Activated T-cell treated with anti-CD3 and anti-CD28 coated beads, Interleukin-2, amount 50 U/mL, for 72 hours (primary cell): Measurements from ENCODE around the gene RAB3IL1. TPM values are rescaled to one million over a fixed set of nuclear protein-coding genes. Genes with fewer than 3 reads are reported as not detected.
"Not testable (repeated sequence)": the region's sequence is repeated elsewhere in the genome, so short reads cannot be mapped to it uniquely, and the experiment has no call there.

ENCODE experiments used
- ATAC-seq, 2 donors: fragments of 150-1000 bp; cut with Tn5 transposase; replicated peaks in 1 of 2; 2 replicates each; pipeline ENCODE4 v1.10.0; 2021; ENCODE audit warnings: moderate library complexity in 2 of 2, mild to moderate bottlenecking in 1 of 2
- DNase-seq, 2 donors: peaks; one replicate each; pipeline ENCODE4 v3.0.0; 2021 to 2022; ENCODE audit warnings: mixed read lengths in 1 of 2
- H3K27ac Mint-ChIP-seq: one replicate; pipeline ENCODE4 v1.8.0; 2022; ENCODE audit warnings: mild to moderate bottlenecking, moderate library complexity, mixed read lengths
- H3K27me3 Mint-ChIP-seq: one replicate; pipeline ENCODE4 v1.8.0; 2022; ENCODE audit warnings: low read depth, mixed read lengths
- H3K36me3 Mint-ChIP-seq, 2 donors: one replicate each; pipeline ENCODE4 v1.8.0; 2022; ENCODE audit warnings: mixed read lengths in 2 of 2, mild to moderate bottlenecking in 1 of 2; ENCODE audit not compliant: insufficient read depth in 2 of 2
- H3K4me1 Mint-ChIP-seq: one replicate; pipeline ENCODE4 v1.8.0; 2022; ENCODE audit warnings: low read depth, mixed read lengths
- H3K4me3 Mint-ChIP-seq, 2 donors: one replicate each; pipeline ENCODE4 v1.8.0; 2022; ENCODE audit warnings: mild to moderate bottlenecking in 2 of 2, mixed read lengths in 2 of 2, moderate library complexity in 2 of 2
- H3K9me3 Mint-ChIP-seq, 2 donors: one replicate each; pipeline ENCODE4 v1.8.0; 2022; ENCODE audit warnings: mixed read lengths in 2 of 2
- total RNA-seq, 2 donors: library from RNA; stranded (reverse); gene quantifications; one replicate each; pipeline ENCODE4 v1.2.3, GENCODE V29; 2022

Gene RAB3IL1, protein sequence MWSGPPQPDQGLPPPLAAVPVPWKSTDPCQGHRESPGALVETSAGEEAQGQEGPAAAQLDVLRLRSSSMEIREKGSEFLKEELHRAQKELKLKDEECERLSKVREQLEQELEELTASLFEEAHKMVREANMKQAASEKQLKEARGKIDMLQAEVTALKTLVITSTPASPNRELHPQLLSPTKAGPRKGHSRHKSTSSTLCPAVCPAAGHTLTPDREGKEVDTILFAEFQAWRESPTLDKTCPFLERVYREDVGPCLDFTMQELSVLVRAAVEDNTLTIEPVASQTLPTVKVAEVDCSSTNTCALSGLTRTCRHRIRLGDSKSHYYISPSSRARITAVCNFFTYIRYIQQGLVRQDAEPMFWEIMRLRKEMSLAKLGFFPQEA
- under 1 TPM; 0.34 to 0.49 TPM for total RNA-seq

GRCh38 chr11:61917334-61918109 is at the start of gene RAB3IL1:
RAB3IL1 (minus strand) TSS chr11:61917566; CDS start chr11:61917367, 199 bp downstream.
- Mint-ChIP-seq H3K4me3 (peak within 1 kb of the TSS; percentile 74 to 84), H3K36me3 (peaks cover 1 to 4% of the 10 kb centered on the region in 2 donors), H3K4me1 (peaks cover 9% of the 10 kb centered on the region), H3K27me3 (peaks cover 52% of the 10 kb centered on the region), H3K9me3 (no peaks in the 10 kb centered on the region), H3K27ac (no peak within 1 kb of the TSS)
- ATAC-seq (peak; percentile 59 to 77), DNase-seq (peak; percentile 16 to 22)

DNA sequence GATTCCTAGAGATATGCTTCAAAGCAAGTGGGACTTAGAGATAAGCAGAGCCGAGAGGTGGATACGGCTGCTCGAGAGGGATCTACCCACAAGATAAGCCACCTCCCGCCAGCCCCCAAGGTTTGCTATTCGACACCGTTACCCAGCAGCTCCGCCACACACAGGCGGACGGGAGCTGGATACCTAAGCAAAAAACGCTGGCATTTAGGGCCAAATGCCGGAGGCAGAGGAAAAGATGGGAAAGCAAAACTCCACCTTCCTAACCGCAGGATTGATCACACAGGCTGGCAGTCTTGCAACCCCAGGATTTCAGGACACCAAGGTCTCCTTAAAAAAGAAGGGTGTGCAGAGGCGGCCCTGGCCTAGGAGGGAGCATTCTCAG is 49.4 kb upstream of the RAB3IL1 start:
- Mint-ChIP-seq H3K9me3 (peaks cover 0 to 2% of the 10 kb centered on the region in 2 donors), H3K27ac (peak overlapping the region; percentile 94), H3K4me1 (peaks cover 66% of the 10 kb centered on the region), H3K36me3 (peaks cover 21 to 29% of the 10 kb centered on the region in 2 donors), H3K4me3 (peak overlapping the region; percentile 84 to 98), H3K27me3 (no peaks in the 10 kb centered on the region)
- DNase-seq (peak in 1 of 2 donors; percentile 35), ATAC-seq (no peak)

GRCh38 chr11:61964666-61965271 is 47.4 kb upstream of the RAB3IL1 start:
- peak overlapping the region; percentile 74 for H3K27ac Mint-ChIP-seq
- H3K4me3 Mint-ChIP-seq, result peak overlapping the region; percentile 84 to 98
- H3K4me1 Mint-ChIP-seq, result peaks cover 46% of the 10 kb centered on the region
- H3K36me3 Mint-ChIP-seq, result peaks cover 21 to 29% of the 10 kb centered on the region in 2 donors
- not testable (repeated sequence) for ATAC-seq, H3K27me3 Mint-ChIP-seq, DNase-seq, H3K9me3 Mint-ChIP-seq

DNA sequence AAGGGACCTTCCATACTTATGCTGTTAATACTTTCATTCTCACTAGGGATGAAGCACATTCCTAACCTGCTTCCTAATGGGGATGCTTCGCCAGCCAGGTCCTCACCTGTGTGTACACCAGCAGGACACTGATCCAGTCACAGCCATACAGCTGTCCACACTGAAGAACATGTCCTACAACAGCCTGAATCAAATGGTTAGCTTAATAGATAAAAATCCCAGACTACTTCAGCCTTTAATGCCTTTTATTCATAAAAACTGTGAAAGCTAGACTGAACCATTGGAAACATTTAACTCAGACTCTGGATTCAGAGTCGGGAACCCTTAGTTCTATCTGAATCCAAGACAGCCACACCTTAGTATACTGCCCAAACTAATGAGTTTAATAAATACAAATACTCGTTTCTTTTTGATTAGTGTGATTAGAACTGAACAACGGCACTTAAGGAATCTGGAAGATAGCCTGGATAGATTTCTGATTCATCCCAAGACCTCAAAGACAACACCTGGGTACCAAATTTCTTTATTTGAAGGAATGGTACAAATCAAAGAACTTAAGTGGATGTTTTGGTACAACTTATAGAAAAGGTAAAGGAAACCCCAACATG is 46.8 kb upstream of the RAB3IL1 start:
- Mint-ChIP-seq H3K27me3 (no peaks in the 10 kb centered on the region), H3K9me3 (no peaks in the 10 kb centered on the region), H3K27ac (peak overlapping the region; percentile 43), H3K36me3 (peaks cover 21 to 29% of the 10 kb centered on the region in 2 donors), H3K4me3 (peak overlapping the region; percentile 43 to 98), H3K4me1 (peaks cover 44% of the 10 kb centered on the region)
- ATAC-seq, result no peak
- DNase-seq, result no peak

- DNase-seq (no peak), ATAC-seq (peak in 1 of 2 donors; percentile 6)
- H3K4me3 Mint-ChIP-seq, result peak overlapping the region; percentile 54 to 98
- no peaks in the 10 kb centered on the region for H3K9me3 Mint-ChIP-seq
- peak overlapping the region; percentile 52 for H3K27ac Mint-ChIP-seq
- no peaks in the 10 kb centered on the region for H3K27me3 Mint-ChIP-seq
- peaks cover 44% of the 10 kb centered on the region for H3K4me1 Mint-ChIP-seq
- H3K36me3 Mint-ChIP-seq, result peaks cover 21 to 26% of the 10 kb centered on the region in 2 donors
Measured at GRCh38 chr11:61963282-61964057, 46.1 kb upstream of the RAB3IL1 start.

DNA sequence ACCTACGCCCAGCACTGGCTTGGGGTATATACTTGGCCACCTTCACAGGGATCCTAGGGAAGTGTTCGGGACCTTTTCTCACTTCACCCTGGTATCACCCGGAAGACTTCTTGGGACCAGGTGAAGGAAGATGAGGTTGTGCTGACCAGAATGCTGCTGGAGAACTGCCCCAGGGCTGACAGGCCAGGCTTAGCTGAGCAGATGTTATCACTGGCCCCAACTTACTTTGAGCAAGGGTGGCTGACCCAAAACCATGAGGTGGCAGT is 45.6 kb upstream of the RAB3IL1 start:
- Mint-ChIP-seq H3K4me3 (no peak overlapping the region), H3K9me3 (no peaks in the 10 kb centered on the region), H3K27me3 (no peaks in the 10 kb centered on the region), H3K27ac (no peak overlapping the region), H3K36me3 (peaks cover 21 to 26% of the 10 kb centered on the region in 2 donors), H3K4me1 (peaks cover 40% of the 10 kb centered on the region)
- DNase-seq, result no peak
- ATAC-seq, result no peak

DNA sequence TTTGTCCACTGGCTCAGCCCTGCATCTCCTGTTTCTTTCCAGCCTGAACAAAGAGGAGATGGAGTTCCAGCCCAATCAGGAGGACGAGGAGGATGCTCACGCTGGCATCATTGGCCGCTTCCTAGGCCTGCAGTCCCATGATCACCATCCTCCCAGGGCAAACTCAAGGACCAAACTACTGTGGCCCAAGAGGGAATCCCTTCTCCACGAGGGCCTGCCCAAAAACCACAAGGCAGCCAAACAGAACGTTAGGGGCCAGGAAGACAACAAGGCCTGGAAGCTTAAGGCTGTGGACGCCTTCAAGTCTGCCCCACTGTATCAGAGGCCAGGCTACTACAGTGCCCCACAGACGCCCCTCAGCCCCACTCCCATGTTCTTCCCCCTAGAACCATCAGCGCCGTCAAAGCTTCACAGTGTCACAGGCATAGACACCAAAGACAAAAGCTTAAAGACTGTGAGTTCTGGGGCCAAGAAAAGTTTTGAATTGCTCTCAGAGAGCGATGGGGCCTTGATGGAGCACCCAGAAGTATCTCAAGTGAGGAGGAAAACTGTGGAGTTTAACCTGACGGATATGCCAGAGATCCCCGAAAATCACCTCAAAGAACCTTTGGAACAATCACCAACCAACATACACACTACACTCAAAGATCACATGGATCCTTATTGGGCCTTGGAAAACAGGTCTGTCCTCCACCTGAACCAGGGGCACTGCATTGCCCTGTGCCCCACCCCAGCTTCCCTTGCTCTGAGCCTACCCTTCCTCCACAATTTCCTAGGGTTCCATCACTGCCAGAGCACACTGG is 45.0 kb upstream of the RAB3IL1 start:
- no peak overlapping the region for H3K27ac Mint-ChIP-seq
- ATAC-seq, result peak in 1 of 2 donors; percentile 13
- no peak for DNase-seq

DNA sequence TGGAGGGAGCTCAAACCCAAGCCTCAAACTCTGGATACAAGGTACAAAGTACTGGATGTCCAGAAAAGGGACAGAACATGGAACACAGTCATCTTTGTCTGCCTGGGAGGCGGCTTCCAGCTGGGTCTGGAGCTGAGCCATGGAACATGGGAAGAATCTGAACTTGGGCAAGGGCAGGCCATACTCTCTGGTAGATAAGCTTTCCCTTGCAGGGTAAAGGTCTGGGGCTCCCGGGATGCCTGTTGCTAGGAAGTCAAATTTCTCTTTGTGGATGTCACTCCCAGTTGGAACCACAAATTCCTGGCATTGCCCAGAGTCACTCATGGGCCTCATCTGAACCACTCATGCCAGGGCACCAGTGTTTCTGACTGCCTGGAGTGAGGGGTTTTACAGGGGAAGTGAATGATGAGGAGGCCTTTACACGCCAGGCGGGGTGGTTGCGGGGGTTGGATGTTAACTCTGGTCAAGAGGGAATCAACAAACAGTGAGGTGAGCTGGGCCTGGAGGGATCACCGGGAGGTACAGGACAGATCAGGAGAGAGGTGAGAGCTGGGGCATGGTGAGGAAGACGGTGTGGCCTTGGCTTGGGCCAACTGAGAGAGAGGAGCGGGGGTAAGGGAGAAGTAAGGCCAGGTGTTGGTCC is 44.3 kb upstream of the RAB3IL1 start:
- H3K4me3 Mint-ChIP-seq, result no peak overlapping the region
- DNase-seq (peak in 1 of 2 donors; percentile 28), ATAC-seq (peak in 1 of 2 donors; percentile 4)
- H3K36me3 Mint-ChIP-seq, result peaks cover 21 to 24% of the 10 kb centered on the region in 2 donors
- peaks cover 40% of the 10 kb centered on the region for H3K4me1 Mint-ChIP-seq
- H3K27ac Mint-ChIP-seq, result no peak overlapping the region
- H3K9me3 Mint-ChIP-seq, result no peaks in the 10 kb centered on the region
- no peaks in the 10 kb centered on the region for H3K27me3 Mint-ChIP-seq

More for the DNA sequence above, 45.0 kb upstream of the RAB3IL1 start:
- Mint-ChIP-seq H3K36me3 (peaks cover 21 to 26% of the 10 kb centered on the region in 2 donors), H3K27me3 (no peaks in the 10 kb centered on the region), H3K4me3 (no peak overlapping the region), H3K9me3 (no peaks in the 10 kb centered on the region), H3K4me1 (peaks cover 40% of the 10 kb centered on the region)

DNA sequence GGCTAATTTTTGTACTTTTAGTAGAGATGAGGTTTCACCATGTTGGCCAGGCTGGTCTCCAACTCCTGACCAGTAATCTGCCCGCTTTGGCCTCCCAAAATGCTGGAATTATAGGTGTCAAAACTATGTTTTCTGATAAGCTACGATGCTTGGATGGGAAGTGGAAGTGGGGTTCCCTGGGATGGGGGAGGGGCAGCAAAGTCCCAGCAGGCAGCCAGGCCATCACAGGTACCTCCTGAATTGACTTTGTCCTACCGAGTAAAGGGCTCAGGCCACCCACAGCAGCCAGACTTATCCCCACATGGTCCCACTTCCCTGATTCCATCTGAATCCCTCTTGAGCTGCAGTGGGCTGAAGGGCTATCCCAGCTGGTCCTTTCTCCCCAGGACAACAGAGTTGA is 43.2 kb upstream of the RAB3IL1 start:
- no peak for DNase-seq
- Mint-ChIP-seq H3K9me3 (no peaks in the 10 kb centered on the region), H3K4me1 (peaks cover 46% of the 10 kb centered on the region), H3K27me3 (no peaks in the 10 kb centered on the region), H3K36me3 (peaks cover 16 to 17% of the 10 kb centered on the region in 2 donors), H3K4me3 (no peak overlapping the region), H3K27ac (no peak overlapping the region)
- no peak for ATAC-seq

DNA sequence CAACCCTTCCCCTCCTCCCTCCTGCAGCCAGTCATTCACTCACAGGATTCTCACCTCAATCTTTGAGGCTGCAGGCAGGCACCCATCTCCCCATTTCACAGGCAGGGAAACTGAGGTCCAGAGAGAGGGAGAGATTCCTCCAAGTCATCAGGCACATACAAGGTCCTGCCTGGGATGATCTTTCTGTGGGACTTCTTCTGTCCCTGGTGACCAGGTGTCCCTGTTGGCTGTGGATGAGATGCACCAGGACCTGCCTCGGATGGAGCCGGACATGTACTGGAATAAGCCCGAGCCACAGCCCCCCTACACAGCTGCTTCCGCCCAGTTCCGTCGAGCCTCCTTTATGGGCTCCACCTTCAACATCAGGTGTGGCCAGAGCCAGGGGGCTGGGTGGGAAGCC is 42.3 kb upstream of the RAB3IL1 start:
- peaks cover 38% of the 10 kb centered on the region for H3K4me1 Mint-ChIP-seq
- no peaks in the 10 kb centered on the region for H3K27me3 Mint-ChIP-seq
- no peak overlapping the region for H3K27ac Mint-ChIP-seq
- H3K36me3 Mint-ChIP-seq, result peaks cover 7 to 8% of the 10 kb centered on the region in 2 donors
- no peak overlapping the region for H3K4me3 Mint-ChIP-seq
- ATAC-seq (no peak), DNase-seq (no peak)
- no peaks in the 10 kb centered on the region for H3K9me3 Mint-ChIP-seq

DNA sequence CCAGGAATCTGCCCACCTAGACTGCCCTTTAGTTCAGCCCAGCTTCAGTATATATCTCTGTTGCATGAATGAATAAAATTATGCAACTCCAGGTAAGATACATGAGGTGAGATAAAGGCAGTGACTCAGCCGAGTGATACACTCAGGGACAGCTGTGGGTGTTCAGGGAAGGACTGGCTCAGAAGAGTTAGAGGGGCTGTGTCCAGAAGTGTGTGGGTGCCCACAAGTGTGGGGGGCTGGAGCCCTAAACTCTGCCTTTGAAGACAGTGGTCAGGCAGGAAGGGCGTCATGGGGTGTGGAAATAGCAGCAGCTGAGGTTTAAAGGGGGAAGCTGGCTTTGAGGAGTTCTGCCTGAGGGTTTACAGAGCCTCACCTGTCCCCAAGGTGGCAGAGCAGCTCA is 41.7 kb upstream of the RAB3IL1 start:
- peaks cover 2 to 6% of the 10 kb centered on the region in 2 donors for H3K36me3 Mint-ChIP-seq
- no peak for DNase-seq
- peak overlapping the region; percentile 4 for H3K27ac Mint-ChIP-seq
- no peaks in the 10 kb centered on the region for H3K9me3 Mint-ChIP-seq
- H3K4me1 Mint-ChIP-seq, result peaks cover 32% of the 10 kb centered on the region
- H3K27me3 Mint-ChIP-seq, result no peaks in the 10 kb centered on the region
- ATAC-seq, result peak; percentile 15 to 34
- no peak overlapping the region for H3K4me3 Mint-ChIP-seq
